HG02759 (cell line): Measurements from ENCODE around the gene ACOT13.
"Not testable (repeated sequence)": the region's sequence is repeated elsewhere in the genome, so short reads cannot be mapped to it uniquely, and the experiment has no call there.

ENCODE experiments used
- ATAC-seq: cut with Tn5 transposase; IDR thresholded peaks from one replicate; pipeline ENCODE4 v1.9.1; 2021; ENCODE audit warnings: mild to moderate bottlenecking, moderate library complexity; ENCODE audit not compliant: unreplicated experiment

Gene ACOT13

GRCh38 chr6:24661759-24662158, 5.1 kb upstream of the ACOT13 start:
- ATAC-seq: not testable (repeated sequence)

GRCh38 chr6:24662236-24662635, 4.6 kb upstream of the ACOT13 start:
- no peak for ATAC-seq

GRCh38 chr6:24663189-24663588, 3.7 kb upstream of the ACOT13 start:
- ATAC-seq: no peak

GRCh38 chr6:24664046-24664987, 2.6 kb upstream of the ACOT13 start:
- no peak for ATAC-seq

- peak; percentile 36 for ATAC-seq
Observed at GRCh38 chr6:24666097-24666640, 708 bp upstream of the ACOT13 start.

GRCh38 chr6:24667378-24667803, 514 bp downstream of the ACOT13 start:
- ATAC-seq: no peak

- ATAC-seq: not testable (repeated sequence)
Observed at GRCh38 chr6:24668066-24668996, 1.5 kb downstream of the ACOT13 start.

- ATAC-seq: no peak
Observed at GRCh38 chr6:24668997-24669361, 2.1 kb downstream of the ACOT13 start.

GRCh38 chr6:24670492-24670891, 3.6 kb downstream of the ACOT13 start:
- ATAC-seq: not testable (repeated sequence)

GRCh38 chr6:24671077-24671476, 4.2 kb downstream of the ACOT13 start:
- ATAC-seq: not testable (repeated sequence)

GRCh38 chr6:24672620-24673182, 5.8 kb downstream of the ACOT13 start:
- no peak for ATAC-seq

GRCh38 chr6:24673625-24674024, 6.7 kb downstream of the ACOT13 start:
- no peak for ATAC-seq

GRCh38 chr6:24678792-24679352, 12.0 kb downstream of the ACOT13 start:
- not testable (repeated sequence) for ATAC-seq

GRCh38 chr6:24680582-24680981, 13.7 kb downstream of the ACOT13 start:
- ATAC-seq: no peak

GRCh38 chr6:24683297-24684296, 16.7 kb downstream of the ACOT13 start:
- ATAC-seq: no peak

GRCh38 chr6:24686408-24686807, 19.5 kb downstream of the ACOT13 start:
- no peak for ATAC-seq

GRCh38 chr6:24686946-24687345, 20.1 kb downstream of the ACOT13 start:
- ATAC-seq: no peak

GRCh38 chr6:24689964-24690363, 23.1 kb downstream of the ACOT13 start:
- no peak for ATAC-seq

- ATAC-seq: no peak
Observed at GRCh38 chr6:24690593-24690992, 23.7 kb downstream of the ACOT13 start.
